ENCODE results near the gene ANKRD11. TPM values are rescaled to one million over a fixed set of nuclear protein-coding genes. Genes with fewer than 3 reads are reported as not detected.

ANKRD11 gene
- total RNA-seq, 1 experiment from 2014 or later = 297 TPM

DNA sequence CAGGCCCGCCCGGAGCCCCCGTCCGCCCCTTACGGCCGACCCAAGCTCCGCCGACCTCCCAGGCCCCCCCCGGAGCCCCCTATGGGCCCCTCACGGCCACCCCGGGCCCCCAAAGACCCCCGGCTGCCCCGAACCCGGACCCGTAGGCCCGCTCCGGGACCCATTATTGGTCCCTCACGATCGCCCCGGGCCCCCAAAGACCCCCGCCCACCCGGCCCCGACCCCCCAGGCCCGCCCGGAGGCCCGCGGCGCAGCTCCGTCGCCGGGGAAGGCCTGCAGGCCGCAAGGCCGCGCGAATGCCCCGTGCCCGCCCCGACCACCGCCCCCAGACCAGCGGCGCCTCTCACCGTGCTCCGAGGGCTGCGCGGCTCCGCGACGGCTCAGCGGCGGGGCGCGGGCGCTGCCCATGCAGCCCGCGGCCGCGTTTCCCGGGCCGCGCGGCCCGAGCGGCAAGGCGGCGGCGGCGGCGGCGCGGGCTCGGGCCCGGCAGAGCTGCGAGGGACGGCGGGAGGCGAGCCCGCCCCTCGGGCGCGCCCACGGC, 393 bp downstream of the ANKRD11 start:
- CTCF ChIA-PET = interaction anchor here (1.3 kb wide), 1 partner anchor 18 kb away, joined by 9 read pairs; the partner anchor contains the start of gene SPG7
- no peak for DNase-seq
- peak overlapping the region; percentile 91 for H3K27ac Mint-ChIP-seq (ENCODE audit: unreplicated experiment)
- H3K36me3 Mint-ChIP-seq (ENCODE audit: insufficient read depth, unreplicated experiment) = peaks cover 66% of the 10 kb centered on the region
- no peaks in the 10 kb centered on the region for H3K27me3 Mint-ChIP-seq (ENCODE audit: insufficient read depth, unreplicated experiment)
- H3K9me3 Mint-ChIP-seq (ENCODE audit: unreplicated experiment) = no peaks in the 10 kb centered on the region
- Histone ChIP-seq H3K4me3 (ENCODE audit: low read depth, low read length) (peak overlapping the region; percentile 79), H3K27me3 (replicated peaks; ENCODE audit: control insufficient read depth, insufficient read depth, low read length) (no peaks in the 10 kb centered on the region), H3K4me1 (peaks cover 20% of the 10 kb centered on the region), H3K9me3 (no peaks in the 10 kb centered on the region), H3K36me3 (ENCODE audit: control insufficient read depth, insufficient read depth, low read length) (no peaks in the 10 kb centered on the region)
- H3K4me3 Mint-ChIP-seq (ENCODE audit: unreplicated experiment) = peak overlapping the region; percentile 89
- intact Hi-C loops (cut with micrococcal nuclease; ENCODE audit: unreplicated experiment) = loop anchor here (1.0 kb wide), 3 partner anchors 12 to 145 kb away; no protein-coding TSS in a partner anchor
- peaks cover 48% of the 10 kb centered on the region for H3K4me1 Mint-ChIP-seq (ENCODE audit: low read depth, unreplicated experiment)
- no TSS peak for BruUV-seq (replicated peaks)
- TF ChIP-seq, protein P1, sequence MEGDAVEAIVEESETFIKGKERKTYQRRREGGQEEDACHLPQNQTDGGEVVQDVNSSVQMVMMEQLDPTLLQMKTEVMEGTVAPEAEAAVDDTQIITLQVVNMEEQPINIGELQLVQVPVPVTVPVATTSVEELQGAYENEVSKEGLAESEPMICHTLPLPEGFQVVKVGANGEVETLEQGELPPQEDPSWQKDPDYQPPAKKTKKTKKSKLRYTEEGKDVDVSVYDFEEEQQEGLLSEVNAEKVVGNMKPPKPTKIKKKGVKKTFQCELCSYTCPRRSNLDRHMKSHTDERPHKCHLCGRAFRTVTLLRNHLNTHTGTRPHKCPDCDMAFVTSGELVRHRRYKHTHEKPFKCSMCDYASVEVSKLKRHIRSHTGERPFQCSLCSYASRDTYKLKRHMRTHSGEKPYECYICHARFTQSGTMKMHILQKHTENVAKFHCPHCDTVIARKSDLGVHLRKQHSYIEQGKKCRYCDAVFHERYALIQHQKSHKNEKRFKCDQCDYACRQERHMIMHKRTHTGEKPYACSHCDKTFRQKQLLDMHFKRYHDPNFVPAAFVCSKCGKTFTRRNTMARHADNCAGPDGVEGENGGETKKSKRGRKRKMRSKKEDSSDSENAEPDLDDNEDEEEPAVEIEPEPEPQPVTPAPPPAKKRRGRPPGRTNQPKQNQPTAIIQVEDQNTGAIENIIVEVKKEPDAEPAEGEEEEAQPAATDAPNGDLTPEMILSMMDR (IDR thresholded peaks at IDR 0.05; ENCODE audit: insufficient read depth in 1 of 2, low read depth in 1 of 2, low read length in 1 of 2, severe bottlenecking in 1 of 2, unreplicated experiment in 1 of 2) = no peak
- POLR2A ChIA-PET = interaction anchor here (1.0 to 1.5 kb wide), 4 partner anchors 11 to 17 kb away, joined by 3 to 8 read pairs (median 4); no protein-coding TSS in a partner anchor

DNA sequence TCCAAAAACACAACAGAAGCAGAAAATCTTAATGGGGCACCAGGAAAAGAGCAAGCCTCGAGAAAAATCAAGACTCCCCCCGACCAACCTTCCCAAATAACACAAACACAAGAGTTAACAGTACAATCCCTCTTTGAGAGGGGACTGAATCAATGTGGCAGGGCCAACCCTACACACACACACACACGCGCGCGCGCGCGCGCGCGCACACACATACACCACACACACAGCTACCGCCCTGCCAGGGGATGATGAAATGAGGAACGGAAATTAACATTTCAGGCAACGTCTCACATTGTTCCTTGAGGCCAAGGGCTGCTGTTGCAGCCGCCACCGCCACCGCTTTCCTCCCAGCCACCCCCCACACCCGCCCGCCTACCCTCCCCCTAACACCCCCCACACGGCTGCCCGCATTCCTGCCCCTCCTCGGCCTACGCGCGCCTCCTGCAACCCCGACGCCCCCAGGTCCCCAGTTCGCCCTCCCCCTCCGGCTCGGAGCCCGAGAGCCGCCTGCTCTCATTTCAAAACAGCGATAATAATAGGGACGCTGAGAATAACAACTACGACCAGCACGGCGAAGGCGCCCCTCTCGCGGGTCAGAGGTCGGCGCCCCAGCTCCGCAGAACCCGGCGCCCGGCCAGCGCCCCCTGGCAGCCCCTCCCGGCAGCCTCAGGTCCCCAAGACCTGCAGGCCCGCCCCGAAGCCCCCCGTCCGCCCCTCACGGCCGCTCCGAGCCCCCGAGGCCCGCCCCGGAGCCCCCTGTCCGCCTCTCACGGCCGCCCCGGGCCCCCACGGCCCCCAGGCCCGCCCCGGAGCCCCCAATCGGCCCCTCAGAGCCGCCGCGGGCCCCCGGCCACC, 1.1 kb downstream of the ANKRD11 start:
- POLR2A ChIA-PET = interaction anchor here (0.5 to 1.5 kb wide), 14 partner anchors 11 to 289 kb away, joined by 3 to 8 read pairs (median 4); partner anchors contain the start of genes SLC22A31 and SPG7
- H3K27ac Mint-ChIP-seq (ENCODE audit: unreplicated experiment) = peak overlapping the region; percentile 89
- DNase-seq = peak; percentile 90
- no peaks in the 10 kb centered on the region for H3K9me3 Mint-ChIP-seq (ENCODE audit: unreplicated experiment)
- Histone ChIP-seq H3K36me3 (ENCODE audit: control insufficient read depth, insufficient read depth, low read length) (no peaks in the 10 kb centered on the region), H3K9me3 (no peaks in the 10 kb centered on the region), H3K4me1 (peaks cover 23% of the 10 kb centered on the region), H3K27me3 (replicated peaks; ENCODE audit: control insufficient read depth, insufficient read depth, low read length) (no peaks in the 10 kb centered on the region), H3K4me3 (ENCODE audit: low read depth, low read length) (peak overlapping the region; percentile 79)
- peak overlapping the region; percentile 87 for H3K4me3 Mint-ChIP-seq (ENCODE audit: unreplicated experiment)
- H3K27me3 Mint-ChIP-seq (ENCODE audit: insufficient read depth, unreplicated experiment) = no peaks in the 10 kb centered on the region
- CTCF ChIA-PET = interaction anchor here (0.6 to 1.3 kb wide), 5 partner anchors 13 to 168 kb away, joined by 3 to 9 read pairs (median 3); partner anchors contain the start of gene SPG7
- H3K4me1 Mint-ChIP-seq (ENCODE audit: low read depth, unreplicated experiment) = peaks cover 45% of the 10 kb centered on the region
- intact Hi-C loops (cut with micrococcal nuclease; ENCODE audit: unreplicated experiment) = loop anchor here (1.0 kb wide), 3 partner anchors 11 to 144 kb away; no protein-coding TSS in a partner anchor
- BruUV-seq (replicated peaks) = no TSS peak
- TF ChIP-seq, protein P1 (IDR thresholded peaks at IDR 0.05; ENCODE audit: insufficient read depth in 1 of 2, low read depth in 1 of 2, low read length in 1 of 2, severe bottlenecking in 1 of 2, unreplicated experiment in 1 of 2) = peak; percentile 25 to 41
- H3K36me3 Mint-ChIP-seq (ENCODE audit: insufficient read depth, unreplicated experiment) = peaks cover 65% of the 10 kb centered on the region

DNA sequence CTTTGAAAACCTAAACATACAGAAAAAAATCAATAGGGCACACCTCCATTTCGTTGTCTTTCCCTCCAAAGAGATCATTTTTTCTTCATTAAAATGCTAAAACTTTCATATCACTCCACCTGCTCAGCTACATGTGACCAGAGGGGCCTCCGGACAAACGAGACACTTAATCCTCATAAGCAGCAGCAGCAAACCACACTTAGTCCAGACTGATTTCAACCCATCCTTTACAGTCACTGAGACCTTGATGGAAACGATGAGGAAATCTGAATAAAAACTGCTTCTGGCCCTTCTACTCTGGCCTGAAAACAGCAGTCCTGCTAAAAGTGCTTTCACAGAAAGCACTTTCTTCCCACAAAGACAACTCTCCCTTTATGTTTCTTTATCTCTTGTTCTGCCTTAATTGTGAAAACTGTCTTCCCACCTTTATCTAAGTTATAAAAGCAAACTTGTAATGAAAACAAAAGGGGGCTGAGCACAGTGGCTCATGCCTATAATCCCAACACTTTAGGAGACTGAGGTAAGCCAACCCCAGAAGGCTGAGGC, 4.6 kb downstream of the ANKRD11 start:
- Mint-ChIP-seq H3K9me3 (ENCODE audit: unreplicated experiment) (no peaks in the 10 kb centered on the region), H3K36me3 (ENCODE audit: insufficient read depth, unreplicated experiment) (peaks cover 83% of the 10 kb centered on the region), H3K4me1 (ENCODE audit: low read depth, unreplicated experiment) (peaks cover 60% of the 10 kb centered on the region), H3K27ac (ENCODE audit: unreplicated experiment) (peak overlapping the region; percentile 53), H3K4me3 (ENCODE audit: unreplicated experiment) (no peak overlapping the region), H3K27me3 (ENCODE audit: insufficient read depth, unreplicated experiment) (no peaks in the 10 kb centered on the region)
- intact Hi-C loops (cut with micrococcal nuclease; ENCODE audit: unreplicated experiment) = no loop called here
- no peaks in the 10 kb centered on the region for H3K9me3 ChIP-seq
- no peak for DNase-seq
- ChIA-PET POLR2A (no interaction called here), CTCF (no interaction called here)
- H3K4me1 ChIP-seq = peaks cover 36% of the 10 kb centered on the region
- no peaks in the 10 kb centered on the region; the same call in 1 of the 2 replicates for H3K36me3 ChIP-seq (ENCODE audit: control insufficient read depth, insufficient read depth, low read length)
- H3K4me3 ChIP-seq (ENCODE audit: low read depth, low read length) = no peak overlapping the region
- H3K27me3 ChIP-seq (replicated peaks; ENCODE audit: control insufficient read depth, insufficient read depth, low read length) = no peaks in the 10 kb centered on the region
- BruUV-seq (replicated peaks) = no TSS peak
- TF ChIP-seq, protein P1 (IDR thresholded peaks at IDR 0.05; ENCODE audit: insufficient read depth in 1 of 2, low read depth in 1 of 2, low read length in 1 of 2, severe bottlenecking in 1 of 2, unreplicated experiment in 1 of 2) = no peak

Measured in Caco-2 (cell line).